Right forelimb (tissue), 1 donor: Measurements from ENCODE around the gene PTPRM.

ENCODE experiments used
- DNase-seq: peaks from one replicate; pipeline ENCODE4 v3.0.0-alpha.2; 2018

PTPRM gene

GRCh38 chr18:8073167-8073566 is 506.1 kb downstream of the PTPRM start:
- no peak for DNase-seq

GRCh38 chr18:8080092-8080491 is 513.0 kb downstream of the PTPRM start:
- no peak for DNase-seq

- DNase-seq: no peak
Observed at GRCh38 chr18:8081267-8081666, 514.2 kb downstream of the PTPRM start.

GRCh38 chr18:8081872-8082553 is 514.9 kb downstream of the PTPRM start:
- no peak for DNase-seq

- no peak for DNase-seq
Observed at GRCh38 chr18:8084160-8084559, 517.0 kb downstream of the PTPRM start.

- DNase-seq: no peak
Observed at GRCh38 chr18:8088626-8089025, 521.5 kb downstream of the PTPRM start.

GRCh38 chr18:8091035-8091434 is 523.9 kb downstream of the PTPRM start:
- DNase-seq: no peak

GRCh38 chr18:8095947-8096570 is 528.9 kb downstream of the PTPRM start:
- DNase-seq: no peak

- no peak for DNase-seq
Observed at GRCh38 chr18:8097399-8097798, 530.3 kb downstream of the PTPRM start.

GRCh38 chr18:8097927-8098326 is 530.8 kb downstream of the PTPRM start:
- DNase-seq: no peak

- DNase-seq: no peak
Observed at GRCh38 chr18:8106603-8107002, 539.5 kb downstream of the PTPRM start.

GRCh38 chr18:8107426-8107825 is 540.3 kb downstream of the PTPRM start:
- DNase-seq: no peak

- DNase-seq: no peak
Observed at GRCh38 chr18:8114480-8114879, 547.4 kb downstream of the PTPRM start.

GRCh38 chr18:8116341-8117005 is 549.4 kb downstream of the PTPRM start:
- no peak for DNase-seq

- no peak for DNase-seq
Observed at GRCh38 chr18:8117006-8117371, 549.9 kb downstream of the PTPRM start.

GRCh38 chr18:8121101-8121500 is 554.0 kb downstream of the PTPRM start:
- DNase-seq: no peak

GRCh38 chr18:8121942-8122480 is 554.9 kb downstream of the PTPRM start:
- DNase-seq: no peak

GRCh38 chr18:8124232-8125146 is 557.4 kb downstream of the PTPRM start:
- no peak for DNase-seq

GRCh38 chr18:8130096-8130495 is 563.0 kb downstream of the PTPRM start:
- no peak for DNase-seq

- DNase-seq: no peak
Observed at GRCh38 chr18:8133032-8133431, 565.9 kb downstream of the PTPRM start.

GRCh38 chr18:8133888-8134287 is 566.8 kb downstream of the PTPRM start:
- DNase-seq: no peak

GRCh38 chr18:8139127-8139527 is 572.0 kb downstream of the PTPRM start:
- no peak for DNase-seq

GRCh38 chr18:8139891-8140406 is 572.8 kb downstream of the PTPRM start:
- DNase-seq: no peak
